NT2/D1 (cell line): ENCODE results near the gene UBE3D.
"Not testable (repeated sequence)": the region's sequence is repeated elsewhere in the genome, so short reads cannot be mapped to it uniquely, and the experiment has no call there.

ENCODE experiments used
- DNase-seq: peaks from one replicate; pipeline ENCODE4 v3.0.0-alpha.2; 2011; ENCODE audit warnings: low read depth, low spot score
- H3K27me3 ChIP-seq: 2 replicates; pipeline ENCODE4 v1.6.0; 2011; ENCODE audit warnings: mild to moderate bottlenecking; ENCODE audit not compliant: insufficient read length, insufficient read depth
- H3K36me3 ChIP-seq: 2 replicates; pipeline ENCODE4 v1.6.1; 2011; ENCODE audit warnings: mild to moderate bottlenecking, low read length, mixed read lengths; ENCODE audit not compliant: insufficient read depth, insufficient read length
- H3K4me1 ChIP-seq: 2 replicates; pipeline ENCODE4 v1.5.1; 2011; ENCODE audit not compliant: insufficient read depth, insufficient read length
- H3K4me3 ChIP-seq: 2 replicates; pipeline ENCODE4 v1.5.1; 2011; ENCODE audit warnings: low read depth; ENCODE audit not compliant: insufficient read length
- H3K9ac ChIP-seq: 2 replicates; pipeline ENCODE4 v1.6.0; 2011; ENCODE audit warnings: low read depth; ENCODE audit not compliant: insufficient read length
- H3K9me3 ChIP-seq: 2 replicates; pipeline ENCODE4 v1.5.1; 2011; ENCODE audit warnings: mild to moderate bottlenecking, low read length; ENCODE audit not compliant: insufficient read depth
- SUZ12 ChIP-seq: IDR thresholded peaks from 2 replicates; pipeline ENCODE4 v1.6.1; 2011; ENCODE audit not compliant: insufficient read length, insufficient read depth; ENCODE audit errors: extremely low read depth
- YY1 ChIP-seq: IDR thresholded peaks from 2 replicates; pipeline ENCODE4 v1.6.1; 2011; ENCODE audit not compliant: insufficient read length, insufficient read depth
- ZNF274 ChIP-seq: IDR thresholded peaks from 2 replicates; pipeline ENCODE4 v1.6.1; 2011; ENCODE audit warnings: mild to moderate bottlenecking, low read depth, low read length

The UBE3D gene

GRCh38 chr6:82893889-82894652, 171.6 kb downstream of the UBE3D start:
- peaks cover 2% of the 10 kb centered on the region for H3K36me3 ChIP-seq
- no peaks in the 10 kb centered on the region for H3K9me3 ChIP-seq
- H3K9ac ChIP-seq = no peak overlapping the region
- no peak overlapping the region for H3K4me3 ChIP-seq
- H3K27me3 ChIP-seq = no peaks in the 10 kb centered on the region
- H3K4me1 ChIP-seq = no peaks in the 10 kb centered on the region
- TF ChIP-seq ZNF274 (no peak), YY1 (no peak), SUZ12 (no peak)
- no peak for DNase-seq

- not testable (repeated sequence) for H3K9me3 ChIP-seq, H3K27me3 ChIP-seq, DNase-seq, H3K4me3 ChIP-seq, H3K4me1 ChIP-seq, H3K9ac ChIP-seq, H3K36me3 ChIP-seq
Measured at GRCh38 chr6:82891503-82891902, 174.1 kb downstream of the UBE3D start.

DNA sequence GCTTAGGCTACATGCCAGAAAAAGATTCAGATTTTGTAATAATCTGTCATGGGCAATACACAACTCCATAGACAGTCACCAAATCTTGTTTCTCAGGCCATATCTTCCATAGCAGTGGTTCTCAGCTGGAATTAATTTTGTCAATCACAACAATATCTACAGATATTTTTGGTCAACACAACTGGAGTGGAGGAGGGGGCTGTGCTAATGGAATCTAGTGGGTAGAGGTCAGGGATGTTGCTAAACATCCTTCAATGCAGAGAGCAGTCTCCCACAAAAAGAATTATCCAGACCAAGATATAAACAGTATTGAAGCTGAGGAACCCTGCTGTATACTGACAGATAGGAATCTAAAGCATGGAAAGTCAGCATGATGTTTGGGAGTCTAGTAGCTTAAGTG, 174.6 kb downstream of the UBE3D start:
- H3K9ac ChIP-seq = no peak overlapping the region
- H3K4me1 ChIP-seq = no peaks in the 10 kb centered on the region
- peaks cover 2% of the 10 kb centered on the region for H3K36me3 ChIP-seq
- no peak for DNase-seq
- H3K4me3 ChIP-seq = no peak overlapping the region
- H3K9me3 ChIP-seq = no peaks in the 10 kb centered on the region
- no peak for TF ChIP-seq ZNF274
- TF ChIP-seq SUZ12 = no peak
- TF ChIP-seq YY1 = no peak
- no peaks in the 10 kb centered on the region for H3K27me3 ChIP-seq

DNA sequence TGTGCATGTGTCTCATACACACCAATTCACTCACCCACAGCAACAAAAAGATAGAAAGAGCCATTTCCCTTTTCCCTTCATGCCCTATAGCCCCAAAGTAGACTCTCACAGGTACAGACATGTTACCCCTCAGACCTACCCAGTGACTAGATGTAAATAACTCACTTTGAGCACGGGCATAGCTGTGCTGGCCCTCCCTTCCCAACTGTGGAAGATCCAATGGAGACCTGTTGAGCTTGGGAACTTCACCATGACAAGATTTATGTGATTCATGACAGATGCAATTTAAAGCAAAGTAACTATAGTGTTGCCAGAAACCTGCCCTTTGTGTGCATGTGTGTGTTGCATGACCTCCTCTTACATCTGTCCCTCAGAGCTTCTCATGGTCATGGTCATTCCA, 175.4 kb downstream of the UBE3D start:
- no peak overlapping the region for H3K9ac ChIP-seq
- TF ChIP-seq SUZ12 = no peak
- DNase-seq = no peak
- peaks cover 2% of the 10 kb centered on the region for H3K36me3 ChIP-seq
- no peak overlapping the region for H3K4me3 ChIP-seq
- no peaks in the 10 kb centered on the region for H3K27me3 ChIP-seq
- no peaks in the 10 kb centered on the region for H3K9me3 ChIP-seq
- no peaks in the 10 kb centered on the region for H3K4me1 ChIP-seq

DNA sequence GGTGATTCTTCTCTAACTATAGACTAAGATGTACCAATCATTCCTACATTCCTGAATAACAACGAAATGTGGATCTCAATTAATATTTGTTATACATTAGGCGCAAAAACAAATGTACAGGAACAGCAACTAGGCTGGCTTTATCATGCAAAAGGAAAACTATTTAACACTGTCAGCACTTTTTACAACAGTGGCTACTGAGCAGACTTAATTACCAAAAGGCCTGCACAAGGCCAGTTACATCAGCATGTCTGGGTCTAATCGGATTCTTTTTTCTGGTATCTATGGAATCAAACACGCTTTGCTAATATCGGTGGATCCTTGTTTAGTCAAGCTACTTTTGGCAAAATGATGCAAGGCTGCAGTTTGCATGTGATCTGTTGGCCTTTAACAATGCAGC, 176.5 kb downstream of the UBE3D start:
- DNase-seq = no peak
- no peak for TF ChIP-seq SUZ12
- no peak for TF ChIP-seq YY1
- TF ChIP-seq ZNF274 = no peak
- no peaks in the 10 kb centered on the region for H3K4me1 ChIP-seq
- no peaks in the 10 kb centered on the region for H3K9me3 ChIP-seq
- no peak overlapping the region for H3K9ac ChIP-seq
- H3K4me3 ChIP-seq = no peak overlapping the region
- H3K27me3 ChIP-seq = no peaks in the 10 kb centered on the region
- H3K36me3 ChIP-seq = peaks cover 2% of the 10 kb centered on the region

DNA sequence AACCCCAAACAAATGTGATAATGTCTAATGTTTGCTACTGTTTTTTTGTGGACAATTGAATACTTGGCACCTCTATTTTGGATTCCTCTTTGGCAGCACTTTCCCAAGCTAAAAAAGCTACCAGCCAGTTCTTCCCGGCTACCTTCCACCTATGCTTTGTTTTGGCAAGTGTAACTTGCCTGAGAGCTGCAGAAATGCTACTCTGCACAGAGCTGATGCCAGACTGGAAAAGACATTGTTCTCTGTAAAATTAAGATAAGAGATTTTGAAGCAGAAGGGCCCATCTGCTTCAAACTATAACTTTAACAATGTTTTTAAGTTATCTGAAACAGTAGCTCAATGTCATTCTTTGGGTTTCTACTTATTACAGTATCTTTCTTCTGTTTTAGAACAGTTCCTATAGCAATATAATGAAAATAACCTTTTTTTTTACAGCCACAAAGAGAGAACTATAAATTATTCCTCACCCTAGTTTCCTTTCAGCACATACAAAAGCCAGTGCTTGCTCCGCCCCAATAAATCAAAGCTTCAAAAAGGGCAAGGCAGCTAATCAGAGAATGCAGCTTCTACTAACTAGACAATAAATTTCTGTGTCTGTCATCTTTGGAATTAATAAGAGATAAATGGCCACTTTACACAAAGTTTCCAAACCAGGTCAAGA, 183.1 kb downstream of the UBE3D start:
- Histone ChIP-seq H3K9ac (no peak overlapping the region), H3K9me3 (no peaks in the 10 kb centered on the region), H3K27me3 (no peaks in the 10 kb centered on the region), H3K4me1 (no peaks in the 10 kb centered on the region), H3K36me3 (no peaks in the 10 kb centered on the region), H3K4me3 (no peak overlapping the region)
- TF ChIP-seq YY1 = no peak
- no peak for TF ChIP-seq ZNF274
- TF ChIP-seq SUZ12 = no peak
- no peak for DNase-seq

DNA sequence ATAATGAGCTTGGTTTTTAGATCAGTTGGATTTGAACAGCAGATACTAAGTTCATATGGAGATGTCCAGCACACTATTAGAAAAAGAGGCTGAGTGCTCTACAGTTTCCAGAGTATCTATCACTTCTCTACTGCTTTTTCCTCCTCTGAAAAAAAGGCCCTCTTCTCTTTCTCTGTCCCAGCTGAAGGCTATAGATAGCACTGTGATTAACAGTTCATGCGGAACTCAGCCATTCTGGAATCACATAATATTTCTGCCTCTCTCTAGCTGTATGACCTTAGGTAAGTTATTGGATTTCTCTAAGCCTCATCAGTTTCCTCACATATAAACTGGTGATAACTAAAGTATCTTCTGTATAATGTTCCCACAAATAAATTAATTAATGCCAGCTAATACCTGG, 184.1 kb downstream of the UBE3D start:
- DNase-seq = no peak
- no peak for TF ChIP-seq SUZ12
- TF ChIP-seq ZNF274 = no peak
- no peak for TF ChIP-seq YY1
- Histone ChIP-seq H3K9ac (no peak overlapping the region), H3K4me3 (no peak overlapping the region), H3K9me3 (no peaks in the 10 kb centered on the region), H3K4me1 (no peaks in the 10 kb centered on the region), H3K36me3 (no peaks in the 10 kb centered on the region), H3K27me3 (no peaks in the 10 kb centered on the region)
